Activated T-helper 1 cell treated with anti-CD3 and anti-CD28 coated beads, Interleukin-12 subunit alpha, Interleukin-12 subunit beta, Interleukin-2, Interleukin-4 antibody, amounts not matched to agents 30 ng/mL and 10 ng/mL and 1 ng/mL, durations not matched to agents 14 hours and 24 hours and 36 hours (primary cell): ENCODE results near the gene P2RX5. TPM values are rescaled to one million over a fixed set of nuclear protein-coding genes. Genes with fewer than 3 reads are reported as not detected.

Experiments used
- DNase-seq: peaks from one replicate; pipeline ENCODE4 v3.0.0; 2021; ENCODE audit warnings: low spot score
- H3K27ac Mint-ChIP-seq: one replicate; pipeline ENCODE4 v1.8.0; 2021; ENCODE audit warnings: mild to moderate bottlenecking, mixed read lengths
- H3K27me3 Mint-ChIP-seq: one replicate; pipeline ENCODE4 v1.8.0; 2022; ENCODE audit warnings: mild to moderate bottlenecking, moderate library complexity, mixed read lengths; ENCODE audit not compliant: insufficient read depth
- H3K36me3 Mint-ChIP-seq: one replicate; pipeline ENCODE4 v1.8.0; 2021; ENCODE audit warnings: low read depth, mixed read lengths
- H3K4me1 Mint-ChIP-seq: one replicate; pipeline ENCODE4 v1.8.0; 2021; ENCODE audit warnings: low read depth, mixed read lengths
- H3K4me3 Mint-ChIP-seq: one replicate; pipeline ENCODE4 v1.8.0; 2021; ENCODE audit warnings: mild to moderate bottlenecking, moderate library complexity, mixed read lengths
- H3K9me3 Mint-ChIP-seq: one replicate; pipeline ENCODE4 v1.8.0; 2021; ENCODE audit warnings: mixed read lengths
- intact Hi-C: fragments of 100-400 bp; cut with micrococcal nuclease; formaldehyde crosslinking; loops from one replicate; pipeline ENCODE4 v1.15.1; 2024
- total RNA-seq: library from RNA; stranded (reverse); gene quantifications from 2 replicates; pipeline ENCODE4 v1.2.3, GENCODE V29; 2022

Gene P2RX5
- total RNA-seq, 1 donor from 2014 or later, result 143 TPM

DNA sequence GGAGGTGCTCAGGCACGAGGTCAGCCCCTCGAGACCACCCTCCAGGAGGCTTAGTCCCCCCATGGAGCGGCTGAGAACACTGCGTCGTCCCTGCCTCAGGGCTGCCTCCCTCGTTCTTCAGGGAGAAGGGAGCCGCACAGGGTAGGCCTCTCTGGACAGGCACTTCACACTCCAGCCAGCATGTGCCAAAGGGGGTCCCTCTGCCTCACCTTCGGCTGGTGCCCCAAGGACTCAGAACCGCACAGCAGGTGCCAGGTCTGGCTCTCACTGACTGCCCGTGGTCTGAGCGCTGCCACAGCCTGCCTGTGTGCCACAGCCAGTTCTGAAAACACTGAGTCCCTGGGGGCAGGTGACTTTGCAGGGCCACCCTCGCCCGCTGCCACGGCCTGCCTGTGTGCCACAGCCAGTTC lies 7.1 kb downstream of the P2RX5 start:
- Mint-ChIP-seq H3K4me1 (peaks cover 31% of the 10 kb centered on the region), H3K27ac (no peak overlapping the region), H3K27me3 (no peaks in the 10 kb centered on the region), H3K9me3 (no peaks in the 10 kb centered on the region), H3K4me3 (no peak overlapping the region), H3K36me3 (peaks cover 24% of the 10 kb centered on the region)
- no peak for DNase-seq
- intact Hi-C loops, result no loop called here

DNA sequence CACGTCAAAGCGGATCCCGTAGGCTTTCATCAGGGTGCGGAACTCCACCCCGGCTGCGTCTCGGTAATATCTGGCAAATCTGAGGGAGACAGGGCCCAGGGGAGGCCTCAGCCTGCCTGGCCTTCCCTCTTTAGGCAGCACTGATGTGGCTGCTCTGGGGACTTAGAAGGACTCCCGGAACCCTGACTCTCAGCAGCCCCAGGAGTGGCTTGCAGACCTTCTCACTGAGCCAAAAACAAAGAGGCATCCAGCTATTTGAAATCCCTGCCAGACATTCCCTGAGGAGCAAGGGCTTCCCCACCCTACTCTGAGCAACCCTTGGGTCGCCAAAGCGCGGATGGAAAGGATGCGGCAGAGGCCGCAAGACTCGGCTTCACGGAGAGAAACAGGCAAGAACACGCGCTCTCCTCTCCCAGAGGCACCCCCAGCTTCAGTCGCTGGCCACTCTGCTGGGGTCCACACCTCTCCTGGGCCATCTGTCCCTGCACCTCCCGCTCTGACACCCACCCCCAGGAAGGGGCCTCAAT lies 7.9 kb downstream of the P2RX5 start:
- peaks cover 29% of the 10 kb centered on the region for H3K4me1 Mint-ChIP-seq
- intact Hi-C loops, result no loop called here
- H3K27ac Mint-ChIP-seq, result peak overlapping the region; percentile 40
- H3K9me3 Mint-ChIP-seq, result no peaks in the 10 kb centered on the region
- H3K36me3 Mint-ChIP-seq, result peaks cover 24% of the 10 kb centered on the region
- no peak overlapping the region for H3K4me3 Mint-ChIP-seq
- no peak for DNase-seq
- H3K27me3 Mint-ChIP-seq, result no peaks in the 10 kb centered on the region

DNA sequence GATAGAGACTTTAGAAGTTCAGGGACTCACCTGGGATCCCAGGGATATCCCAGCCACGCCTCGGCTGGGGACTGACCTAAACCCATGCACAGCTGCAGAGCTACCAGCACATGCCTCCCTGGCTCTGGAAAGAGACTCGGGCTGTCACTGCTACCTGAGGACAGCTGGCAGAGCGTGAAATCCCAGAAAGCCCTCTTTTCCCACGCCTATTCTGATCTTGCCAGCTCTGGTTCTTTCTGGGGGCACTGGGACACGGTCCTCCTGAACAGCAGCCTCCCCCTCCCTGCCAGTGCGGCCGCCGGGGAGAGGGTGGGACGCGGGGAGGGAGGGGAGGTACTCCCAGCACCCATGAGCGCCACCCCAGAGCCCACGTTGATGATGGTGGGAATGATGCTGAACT lies 10.8 kb downstream of the P2RX5 start:
- Mint-ChIP-seq H3K9me3 (no peaks in the 10 kb centered on the region), H3K4me1 (peaks cover 23% of the 10 kb centered on the region), H3K27me3 (no peaks in the 10 kb centered on the region), H3K36me3 (peaks cover 26% of the 10 kb centered on the region), H3K4me3 (no peak overlapping the region), H3K27ac (no peak overlapping the region)
- intact Hi-C loops, result no loop called here
- DNase-seq, result no peak

DNA sequence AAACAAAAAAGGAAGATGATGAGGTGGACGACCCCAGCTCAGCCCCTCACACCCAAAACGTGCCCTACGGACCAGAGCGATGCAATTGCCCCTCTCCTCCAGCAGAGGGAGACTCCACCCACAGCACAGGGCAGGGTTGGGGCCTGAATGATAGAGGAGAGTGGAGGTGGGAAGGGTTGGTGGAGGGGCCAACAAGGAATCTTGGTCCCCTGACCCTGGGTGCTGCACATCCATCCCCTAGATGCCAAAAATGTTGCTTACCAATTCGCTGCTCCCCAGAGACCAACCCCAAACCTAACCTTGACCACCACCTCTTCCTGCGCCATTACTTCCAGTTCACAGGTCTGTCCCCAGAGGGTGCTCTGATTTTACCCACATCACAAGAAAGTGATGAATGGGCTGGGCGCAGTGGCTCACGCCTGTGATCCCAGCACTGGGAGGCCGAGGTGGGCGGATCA lies 12.9 kb downstream of the P2RX5 start:
- H3K27me3 Mint-ChIP-seq, result no peaks in the 10 kb centered on the region
- peaks cover 18% of the 10 kb centered on the region for H3K36me3 Mint-ChIP-seq
- H3K27ac Mint-ChIP-seq, result peak overlapping the region; percentile 28
- H3K4me3 Mint-ChIP-seq, result no peak overlapping the region
- intact Hi-C loops, result loop anchor here (2.0 kb wide), 3 partner anchors 40 to 144 kb away; partner anchors contain the start of gene HASPIN
- H3K9me3 Mint-ChIP-seq, result no peaks in the 10 kb centered on the region
- peaks cover 19% of the 10 kb centered on the region for H3K4me1 Mint-ChIP-seq
- no peak for DNase-seq

DNA sequence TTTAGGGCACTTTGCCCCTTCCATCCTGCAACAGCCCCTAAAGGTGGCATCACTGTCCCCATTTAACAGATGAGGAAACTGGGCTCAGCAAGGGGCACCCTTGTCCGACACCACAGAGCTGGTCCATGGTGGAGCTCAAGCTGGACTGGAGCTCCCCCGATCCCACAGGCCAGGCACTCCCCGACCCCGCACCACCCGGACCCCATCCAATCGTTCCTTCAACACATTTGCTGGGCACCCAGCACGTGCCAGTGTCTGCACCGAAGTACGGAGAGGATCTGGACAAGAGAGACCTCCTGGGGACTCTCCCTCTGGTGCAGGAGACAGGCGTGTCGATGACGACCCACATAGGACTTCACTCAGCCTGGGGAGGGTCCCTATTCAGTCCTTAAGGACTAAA lies 13.9 kb downstream of the P2RX5 start:
- H3K9me3 Mint-ChIP-seq, result no peaks in the 10 kb centered on the region
- intact Hi-C loops, result loop anchor here (2.0 kb wide), 3 partner anchors 41 to 145 kb away; partner anchors contain the start of gene HASPIN
- H3K27me3 Mint-ChIP-seq, result no peaks in the 10 kb centered on the region
- no peak for DNase-seq
- H3K27ac Mint-ChIP-seq, result peak overlapping the region; percentile 31
- H3K4me3 Mint-ChIP-seq, result no peak overlapping the region
- peaks cover 19% of the 10 kb centered on the region for H3K4me1 Mint-ChIP-seq
- H3K36me3 Mint-ChIP-seq, result peaks cover 25% of the 10 kb centered on the region

DNA sequence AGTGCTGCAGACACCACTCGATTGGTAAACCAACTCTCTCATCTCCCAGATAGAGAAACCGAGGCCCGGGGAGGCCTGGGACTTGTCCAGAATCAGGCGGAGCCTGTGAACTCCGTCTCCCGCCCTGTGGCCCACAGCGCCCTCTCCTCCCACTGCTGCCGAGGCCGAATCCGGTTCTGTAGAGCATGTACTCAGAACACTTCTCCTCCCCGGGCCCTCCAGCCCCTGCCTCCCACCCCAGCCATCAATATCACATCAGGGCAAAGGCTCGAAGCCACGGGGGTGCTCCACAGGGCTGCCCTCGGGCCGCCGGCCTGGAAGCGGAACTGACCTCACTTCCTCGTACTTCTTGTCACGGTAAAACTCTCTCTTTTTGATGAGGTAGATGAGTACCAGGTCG lies 14.4 kb downstream of the P2RX5 start:
- Mint-ChIP-seq H3K27me3 (no peaks in the 10 kb centered on the region), H3K36me3 (peaks cover 25% of the 10 kb centered on the region), H3K4me1 (peaks cover 19% of the 10 kb centered on the region), H3K9me3 (no peaks in the 10 kb centered on the region), H3K27ac (peak overlapping the region; percentile 31), H3K4me3 (no peak overlapping the region)
- intact Hi-C loops, result no loop called here
- DNase-seq, result no peak

DNA sequence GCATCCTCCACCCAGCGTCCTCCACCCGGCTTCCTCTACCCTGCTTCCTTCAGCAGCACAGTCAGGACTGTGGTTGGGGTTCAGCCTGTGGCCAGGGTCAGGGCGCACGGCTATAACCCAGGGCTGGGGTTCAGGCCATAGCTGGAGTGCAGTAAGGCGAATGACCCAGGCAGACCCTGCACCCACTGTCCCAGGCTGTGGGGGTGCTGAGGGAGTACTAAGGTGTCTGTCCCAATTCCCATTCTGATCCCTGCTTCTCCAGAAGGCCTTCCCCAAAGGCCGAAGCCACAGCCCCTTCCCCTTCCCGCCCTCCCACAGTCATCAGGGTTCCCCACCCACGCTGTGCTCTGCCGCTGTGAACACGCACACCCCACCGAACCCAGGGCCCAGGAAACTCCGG lies 14.9 kb downstream of the P2RX5 start:
- no peak overlapping the region for H3K27ac Mint-ChIP-seq
- peaks cover 29% of the 10 kb centered on the region for H3K36me3 Mint-ChIP-seq
- peaks cover 19% of the 10 kb centered on the region for H3K4me1 Mint-ChIP-seq
- intact Hi-C loops, result no loop called here
- no peak for DNase-seq
- no peaks in the 10 kb centered on the region for H3K27me3 Mint-ChIP-seq
- no peaks in the 10 kb centered on the region for H3K9me3 Mint-ChIP-seq
- no peak overlapping the region for H3K4me3 Mint-ChIP-seq

DNA sequence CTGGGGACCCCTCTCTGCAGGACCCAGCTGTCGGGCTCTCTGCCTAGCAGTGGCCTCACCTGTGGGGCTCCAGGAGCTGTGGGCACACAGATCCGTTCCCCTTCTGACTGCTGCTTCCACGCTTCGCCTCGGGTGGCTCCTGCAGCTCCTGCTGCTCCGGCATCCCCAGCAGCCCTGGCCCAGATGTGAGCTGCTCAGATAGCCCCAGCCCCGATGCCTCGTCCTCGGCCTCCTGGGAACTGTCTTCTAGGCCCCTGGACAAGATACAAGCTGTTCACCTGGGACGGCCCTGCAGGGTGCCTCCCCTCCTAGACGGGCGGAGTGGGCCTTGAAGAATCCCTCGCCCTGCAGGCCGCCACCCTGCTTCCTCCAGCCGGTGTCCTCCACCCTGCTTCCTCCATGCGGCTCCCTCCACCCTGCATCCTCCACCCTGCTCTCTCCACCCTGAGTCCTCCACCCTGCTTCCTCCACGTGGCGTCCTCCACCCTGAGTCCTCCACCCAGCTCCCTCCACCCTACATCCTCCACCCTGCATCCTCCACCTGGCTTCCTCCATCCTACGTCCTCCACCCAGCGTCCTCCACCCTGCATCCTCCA lies 16.3 kb downstream of the P2RX5 start:
- Mint-ChIP-seq H3K4me3 (no peak overlapping the region), H3K27ac (peak overlapping the region; percentile 68), H3K36me3 (peaks cover 33% of the 10 kb centered on the region), H3K9me3 (no peaks in the 10 kb centered on the region), H3K27me3 (no peaks in the 10 kb centered on the region), H3K4me1 (peaks cover 19% of the 10 kb centered on the region)
- intact Hi-C loops, result no loop called here
- no peak for DNase-seq

DNA sequence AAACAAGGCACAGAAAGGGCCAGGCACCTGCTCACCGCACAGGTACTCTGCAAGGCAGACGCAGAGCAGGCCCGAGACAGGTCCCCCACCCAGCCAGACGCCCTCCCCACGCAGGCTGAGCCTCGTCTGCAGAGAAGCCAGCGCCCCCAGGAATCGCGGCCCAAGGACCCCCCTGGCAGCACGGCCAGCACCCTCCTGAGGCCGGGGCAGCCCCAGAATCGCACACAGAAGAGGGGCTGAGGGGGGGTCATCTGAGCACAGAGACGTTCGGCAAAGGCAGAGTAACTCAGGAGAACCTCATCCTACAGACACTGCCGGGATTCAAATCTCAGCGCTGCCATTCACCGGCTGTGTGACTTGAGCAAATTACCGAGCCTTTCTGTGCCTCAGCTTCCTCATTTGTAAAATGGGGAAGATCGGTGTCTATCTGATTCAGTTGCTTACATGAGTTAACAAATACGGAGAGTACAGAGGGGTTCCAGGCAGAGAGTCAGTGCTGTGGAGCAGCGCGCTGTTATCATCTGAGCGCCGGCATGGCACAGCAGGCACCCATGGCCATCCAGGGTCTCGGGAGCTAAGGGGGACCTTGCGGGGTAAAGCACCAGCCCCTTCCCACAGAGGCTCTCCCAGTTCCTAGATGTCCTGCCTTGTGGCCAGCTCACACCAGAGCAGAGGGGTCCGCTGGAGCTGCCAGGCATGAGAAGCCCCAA lies 17.0 kb downstream of the P2RX5 start:
- Mint-ChIP-seq H3K9me3 (no peaks in the 10 kb centered on the region), H3K4me1 (peaks cover 19% of the 10 kb centered on the region), H3K36me3 (peaks cover 37% of the 10 kb centered on the region), H3K27ac (no peak overlapping the region), H3K4me3 (no peak overlapping the region), H3K27me3 (no peaks in the 10 kb centered on the region)
- no peak for DNase-seq
- intact Hi-C loops, result no loop called here

DNA sequence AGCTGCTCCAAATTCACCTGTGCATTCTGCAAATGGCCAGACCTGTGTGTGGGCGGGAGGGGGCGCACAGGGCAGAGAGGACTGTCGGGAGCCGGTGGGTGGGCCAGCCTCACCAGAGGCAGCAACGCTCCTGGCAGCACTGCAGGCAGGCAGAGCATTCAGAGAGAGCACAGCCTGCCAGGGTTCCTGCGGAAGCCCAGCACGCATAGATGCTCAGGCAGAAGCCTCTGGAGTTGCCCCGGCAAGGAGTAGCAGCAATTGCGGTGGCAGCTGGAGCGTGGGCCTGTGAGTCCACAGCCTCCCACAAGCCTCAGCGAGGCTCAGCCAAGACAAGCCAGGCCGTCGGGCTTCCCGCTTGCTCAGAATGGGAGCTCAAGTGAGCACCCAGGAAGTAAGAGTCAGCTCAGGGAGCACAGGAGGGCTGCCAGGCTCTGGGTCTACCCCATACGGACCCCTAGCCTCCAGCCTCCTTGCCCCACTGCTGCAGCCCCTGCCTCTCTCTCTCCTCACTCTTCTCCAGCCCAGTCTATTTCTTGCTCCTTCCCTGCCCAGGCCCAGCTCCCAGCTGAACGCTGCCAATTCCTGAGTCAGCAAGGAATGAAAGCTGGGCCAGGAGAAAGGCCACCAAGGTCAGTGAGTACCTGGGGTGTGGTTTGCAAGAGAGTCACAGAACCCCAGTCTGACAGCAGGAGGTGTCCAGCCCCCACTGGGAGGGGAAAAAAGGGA lies 17.7 kb downstream of the P2RX5 start:
- intact Hi-C loops, result no loop called here
- Mint-ChIP-seq H3K9me3 (no peaks in the 10 kb centered on the region), H3K4me1 (peaks cover 16% of the 10 kb centered on the region), H3K27ac (peak overlapping the region; percentile 18), H3K36me3 (peaks cover 36% of the 10 kb centered on the region), H3K4me3 (no peak overlapping the region), H3K27me3 (no peaks in the 10 kb centered on the region)
- no peak for DNase-seq

DNA sequence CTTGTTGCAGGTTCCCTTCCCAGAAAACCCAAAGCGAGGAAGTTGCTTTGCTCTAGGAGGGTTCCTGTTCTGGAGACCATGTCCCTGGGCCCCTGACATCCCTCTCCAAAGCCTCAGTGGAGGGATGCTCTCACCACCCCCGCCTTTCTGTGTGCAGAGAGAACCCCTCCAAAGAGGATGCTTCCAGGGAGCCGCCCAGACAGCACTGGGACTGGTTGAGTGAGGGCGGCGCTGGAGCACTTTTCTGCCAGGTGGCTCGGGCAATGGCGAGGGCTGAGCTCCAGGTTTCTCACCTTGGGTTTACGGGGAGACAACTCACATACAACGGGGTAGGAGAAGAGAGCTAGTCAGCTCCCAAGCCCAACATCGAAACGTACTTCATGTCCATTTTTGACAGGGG lies 20.1 kb downstream of the P2RX5 start:
- Mint-ChIP-seq H3K4me1 (no peaks in the 10 kb centered on the region), H3K27ac (peak overlapping the region; percentile 63), H3K36me3 (peaks cover 28% of the 10 kb centered on the region), H3K27me3 (no peaks in the 10 kb centered on the region), H3K9me3 (no peaks in the 10 kb centered on the region), H3K4me3 (no peak overlapping the region)
- no peak for DNase-seq
- intact Hi-C loops, result no loop called here

DNA sequence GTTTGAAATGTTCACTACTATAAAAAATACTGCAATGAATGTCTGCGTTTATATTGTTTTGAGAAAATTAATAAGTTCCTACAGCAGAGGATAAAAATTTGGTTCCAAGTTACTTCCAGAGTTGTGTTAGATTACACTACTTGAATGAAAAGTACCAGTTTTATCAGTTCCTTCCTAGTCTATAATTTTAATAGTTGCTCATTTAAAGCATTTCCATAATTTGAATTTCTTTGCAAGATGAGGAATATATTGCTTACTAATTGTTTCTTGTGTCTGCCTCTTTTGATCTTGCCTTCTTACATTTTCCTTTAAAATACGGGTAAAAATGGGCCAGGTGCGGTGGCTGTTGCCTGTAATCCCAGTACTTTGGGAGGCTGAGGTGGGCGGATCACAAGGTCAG lies 23.4 kb downstream of the P2RX5 start:
- Mint-ChIP-seq H3K27me3 (peaks cover 2% of the 10 kb centered on the region), H3K36me3 (peaks cover 31% of the 10 kb centered on the region), H3K4me3 (no peak overlapping the region), H3K4me1 (peaks cover 8% of the 10 kb centered on the region), H3K9me3 (no peaks in the 10 kb centered on the region), H3K27ac (peak overlapping the region; percentile 44)
- intact Hi-C loops, result no loop called here
- no peak for DNase-seq

DNA sequence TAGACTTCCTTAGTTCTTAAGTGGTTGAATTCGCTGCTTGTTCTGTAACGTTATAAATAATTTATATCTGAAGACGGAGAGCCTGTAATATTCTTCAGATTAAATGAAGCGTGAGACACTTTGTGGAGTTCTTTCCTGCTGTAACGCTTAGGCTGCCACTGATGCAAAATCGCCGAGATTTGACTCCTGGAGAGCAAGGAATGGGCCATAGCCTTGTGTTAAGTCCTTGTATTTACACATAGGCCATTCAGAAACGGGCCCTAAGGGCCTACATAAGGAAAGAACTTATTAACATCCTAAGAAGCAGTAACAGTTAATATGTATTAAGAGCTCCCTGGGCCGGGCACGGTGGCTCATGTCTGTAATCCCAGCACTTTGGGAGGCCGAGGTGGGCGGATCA lies 26.4 kb downstream of the P2RX5 start:
- H3K4me3 Mint-ChIP-seq, result peak overlapping the region; percentile 98
- peaks cover 21% of the 10 kb centered on the region for H3K36me3 Mint-ChIP-seq
- intact Hi-C loops, result loop anchor here (2.0 to 5.0 kb wide), 2 partner anchors 25 to 223 kb away; partner anchors contain the start of gene CAMKK1
- no peak for DNase-seq
- H3K9me3 Mint-ChIP-seq, result no peaks in the 10 kb centered on the region
- peaks cover 2% of the 10 kb centered on the region for H3K27me3 Mint-ChIP-seq
- H3K4me1 Mint-ChIP-seq, result peaks cover 21% of the 10 kb centered on the region
- peak overlapping the region; percentile 97 for H3K27ac Mint-ChIP-seq
